Left forelimb (tissue), 1 donor: ENCODE data around the gene MMP28.

ENCODE experiments used
- DNase-seq: peaks from one replicate; pipeline ENCODE4 v3.0.0-alpha.2; 2018; ENCODE audit warnings: low spot score

The MMP28 gene

DNA sequence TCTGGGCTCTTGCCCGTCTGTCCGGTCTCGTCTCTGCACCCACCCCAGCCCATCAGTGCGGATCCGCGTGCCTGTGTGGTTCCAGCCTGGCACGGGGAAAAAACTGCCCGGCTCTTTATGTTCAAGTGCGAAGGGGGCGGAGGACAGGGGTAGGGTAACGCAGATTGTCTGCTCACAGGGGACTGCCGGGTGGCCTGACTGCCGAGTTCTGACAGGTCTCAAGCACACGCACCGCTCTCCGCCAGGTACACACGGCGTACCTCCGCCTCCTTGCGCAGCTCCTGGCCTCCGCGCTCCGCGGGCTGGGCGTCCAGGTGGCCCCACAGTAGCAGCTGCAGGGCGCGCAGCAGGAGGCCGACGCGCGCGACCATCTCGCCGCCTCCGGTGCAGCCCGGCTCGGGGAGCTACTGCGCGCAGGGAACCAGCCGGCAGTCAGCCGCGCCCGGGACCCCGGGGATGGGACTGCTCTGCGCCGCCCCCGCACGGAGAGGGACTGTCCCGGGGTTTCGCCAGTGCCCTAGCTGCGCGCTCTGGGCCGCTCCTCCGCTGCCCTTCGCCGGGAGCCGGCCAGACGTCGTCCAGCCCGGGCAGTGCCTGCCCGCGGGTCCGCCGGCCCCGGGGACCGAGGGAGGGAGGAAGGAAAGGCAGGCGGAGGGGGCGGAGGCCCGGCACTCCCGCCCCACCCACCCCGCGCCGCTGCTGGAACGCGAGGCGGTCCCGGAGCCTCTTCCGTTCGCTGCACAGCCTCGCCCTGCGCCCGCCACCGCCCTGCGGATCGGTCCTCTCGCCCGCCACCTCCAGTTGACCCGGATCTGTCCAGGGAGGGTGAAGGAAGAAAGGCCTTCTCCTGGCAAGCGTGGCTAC is at the start of gene MMP28:
Gene MMP28, minus strand, starts transcription at position 635 of the 864 bp plus-strand sequence. Its CDS starts 264 bp downstream, at position 371.
- no peak for DNase-seq

- no peak for DNase-seq
These were observed 49.1 kb upstream of the MMP28 start for GRCh38 chr17:35844547-35844946.

- no peak for DNase-seq
These were observed 48.3 kb upstream of the MMP28 start for GRCh38 chr17:35843698-35844097.

- DNase-seq: no peak
These were observed 46.8 kb upstream of the MMP28 start for GRCh38 chr17:35842239-35842638.

- no peak for DNase-seq
These were observed 46.1 kb upstream of the MMP28 start for GRCh38 chr17:35841505-35841904.

DNA sequence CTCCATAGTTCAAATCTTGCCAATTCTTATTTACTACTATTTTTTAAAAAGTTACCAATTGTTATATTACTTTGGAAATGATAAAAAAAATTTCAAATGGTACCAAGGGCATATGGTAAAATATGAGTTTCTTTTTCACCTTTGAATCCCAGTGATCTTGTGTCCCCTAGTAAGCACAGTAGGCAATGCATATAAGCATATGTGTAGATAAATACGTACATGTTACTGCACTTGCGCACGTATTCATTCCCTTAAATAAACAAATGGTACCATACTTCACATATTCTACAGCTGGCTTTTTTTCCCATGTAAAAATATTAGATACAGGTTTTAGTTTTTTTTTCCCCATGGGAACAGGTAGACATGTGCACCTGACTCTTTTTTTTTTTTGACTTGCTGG is 45.7 kb upstream of the MMP28 start:
- no peak for DNase-seq

DNA sequence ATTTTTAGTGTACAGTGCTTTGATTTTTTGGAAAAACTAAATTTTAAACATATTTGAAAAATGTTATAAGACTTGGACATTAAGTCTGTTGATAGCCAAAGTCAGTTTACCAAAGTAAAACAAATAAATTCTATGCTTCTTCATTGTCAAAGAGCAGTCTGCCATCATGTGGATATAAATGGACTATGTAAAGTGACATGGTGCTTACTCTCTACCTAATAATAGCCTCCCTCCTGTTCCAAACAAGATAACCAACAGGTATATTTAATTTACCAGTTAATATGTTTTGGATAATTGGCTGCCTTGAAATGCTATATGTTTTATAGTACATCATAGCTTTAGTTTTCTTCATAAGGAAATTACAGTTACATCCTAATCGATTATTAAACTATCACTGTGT is 29.8 kb upstream of the MMP28 start:
- DNase-seq: no peak

DNA sequence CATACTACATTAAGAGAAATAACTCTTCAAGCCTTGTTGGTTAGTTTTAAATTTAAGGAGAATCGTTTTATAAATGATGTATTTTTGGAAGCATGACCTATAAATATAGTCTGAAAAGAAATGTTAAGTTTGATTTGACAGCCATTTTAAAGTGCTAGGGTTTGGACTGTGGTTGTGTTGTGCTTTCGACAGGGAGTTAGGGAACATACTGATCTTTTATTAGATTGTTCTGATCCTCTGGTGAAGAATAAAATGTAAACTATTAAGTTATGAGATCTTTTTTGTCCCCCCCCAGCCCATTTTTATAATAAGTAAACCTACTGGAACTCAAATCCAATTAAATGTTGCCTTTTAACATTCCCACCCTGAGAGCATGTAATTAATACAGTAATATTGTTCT is 25.9 kb upstream of the MMP28 start:
- DNase-seq: no peak

DNA sequence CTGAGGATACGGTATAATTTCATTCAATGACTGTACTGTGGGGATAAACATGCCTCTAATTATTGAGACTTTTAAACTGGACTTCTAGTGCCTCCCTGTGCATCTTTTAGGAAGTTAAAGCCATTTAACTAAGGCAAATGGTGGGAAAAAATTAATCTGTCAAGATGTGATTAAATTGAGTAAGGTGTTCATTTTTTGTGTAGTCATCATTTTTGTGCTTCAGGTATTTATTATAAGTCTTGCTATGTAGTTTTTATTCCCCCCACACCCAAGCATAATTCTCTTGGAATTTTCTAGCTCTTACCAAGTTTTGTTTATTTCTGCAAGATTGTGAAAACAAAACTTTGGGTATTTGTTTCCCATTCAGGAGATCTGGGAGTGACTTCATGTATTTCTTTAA is 24.0 kb upstream of the MMP28 start:
- DNase-seq: no peak

- no peak for DNase-seq
These were observed 21.8 kb upstream of the MMP28 start for GRCh38 chr17:35817196-35817595.

GRCh38 chr17:35816723-35817122 is 21.3 kb upstream of the MMP28 start:
- DNase-seq: no peak

- DNase-seq: no peak
These were observed 17.0 kb upstream of the MMP28 start for GRCh38 chr17:35812456-35812855.

GRCh38 chr17:35811759-35812158 is 16.3 kb upstream of the MMP28 start:
- DNase-seq: no peak

DNA sequence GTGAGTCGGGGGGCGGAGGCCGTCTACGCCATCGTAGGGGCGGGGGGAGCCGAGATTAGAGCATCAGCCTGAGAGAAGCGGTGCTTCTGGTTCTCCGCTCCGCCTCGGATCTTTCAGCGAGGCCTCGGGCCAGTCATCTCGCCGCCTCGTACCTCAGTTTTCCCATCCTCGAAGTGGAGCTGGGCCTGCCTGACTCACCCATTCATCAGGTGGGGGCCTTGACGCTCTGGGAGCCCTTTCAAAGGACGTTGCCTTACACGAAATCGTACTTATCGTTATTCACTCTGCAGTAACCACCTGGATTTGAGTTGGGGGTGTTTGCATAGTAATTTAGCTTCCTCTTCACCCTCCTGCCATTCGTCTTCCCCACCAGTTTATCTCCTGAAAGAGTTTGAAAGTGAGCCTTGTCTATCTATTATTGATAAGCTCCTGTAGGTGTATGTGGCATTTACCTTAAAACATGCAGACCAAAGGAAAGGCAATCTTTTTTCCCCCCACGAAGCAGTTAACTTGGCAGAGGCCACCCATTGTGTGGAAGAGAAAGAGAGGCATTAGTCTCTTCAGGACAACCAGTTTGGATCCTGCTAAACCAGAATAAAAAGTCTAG is 14.5 kb upstream of the MMP28 start:
- no peak for DNase-seq

DNA sequence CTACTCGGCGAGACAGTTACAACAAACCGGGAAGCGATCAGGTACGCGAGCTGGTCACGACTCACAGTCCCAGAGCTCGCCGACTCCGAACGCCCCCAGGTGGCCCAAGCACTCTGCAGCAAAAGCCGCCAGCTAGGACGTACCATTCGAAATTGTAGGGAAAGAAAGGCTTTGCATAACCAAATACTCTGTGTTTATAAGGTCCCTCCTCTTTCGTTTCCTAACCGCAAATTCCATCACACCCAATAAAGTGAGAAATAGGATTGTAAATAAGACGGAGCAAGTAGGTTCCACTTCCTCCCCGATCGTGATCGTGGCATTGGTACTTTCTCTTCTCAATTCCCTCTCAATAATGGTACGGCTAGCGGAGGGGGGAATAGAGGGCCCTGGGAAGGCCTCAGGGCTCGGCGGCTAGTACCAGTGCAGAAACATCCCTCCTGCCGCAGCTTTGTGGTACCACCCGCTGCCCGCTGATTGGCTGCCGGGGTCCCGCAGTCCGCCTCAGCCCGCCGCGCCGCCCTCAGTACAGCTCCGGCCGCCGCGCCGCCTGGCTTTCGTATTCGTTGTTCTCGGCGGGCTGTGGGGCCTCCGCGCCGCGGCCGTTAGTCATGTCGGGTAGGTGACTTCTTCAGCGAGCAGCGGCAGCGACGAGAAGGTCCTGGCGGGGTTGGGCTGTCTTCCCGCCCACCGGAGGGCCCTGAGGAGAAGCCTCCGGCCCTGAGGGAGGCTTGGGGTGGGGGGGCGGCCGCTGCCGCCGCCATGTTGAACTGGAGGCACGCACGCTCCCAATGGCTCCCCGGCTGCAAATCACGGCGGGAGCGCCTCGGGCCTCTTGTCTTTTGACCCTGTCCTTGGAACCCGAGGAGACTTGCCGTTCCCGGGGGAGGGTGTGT is 13.8 kb upstream of the MMP28 start, which contains the start of gene TAF15:
Gene TAF15, plus strand, starts transcription at position 523 of the 893 bp plus-strand sequence. Its CDS starts 86 bp downstream, at position 609.
- DNase-seq: peak; percentile 96

DNA sequence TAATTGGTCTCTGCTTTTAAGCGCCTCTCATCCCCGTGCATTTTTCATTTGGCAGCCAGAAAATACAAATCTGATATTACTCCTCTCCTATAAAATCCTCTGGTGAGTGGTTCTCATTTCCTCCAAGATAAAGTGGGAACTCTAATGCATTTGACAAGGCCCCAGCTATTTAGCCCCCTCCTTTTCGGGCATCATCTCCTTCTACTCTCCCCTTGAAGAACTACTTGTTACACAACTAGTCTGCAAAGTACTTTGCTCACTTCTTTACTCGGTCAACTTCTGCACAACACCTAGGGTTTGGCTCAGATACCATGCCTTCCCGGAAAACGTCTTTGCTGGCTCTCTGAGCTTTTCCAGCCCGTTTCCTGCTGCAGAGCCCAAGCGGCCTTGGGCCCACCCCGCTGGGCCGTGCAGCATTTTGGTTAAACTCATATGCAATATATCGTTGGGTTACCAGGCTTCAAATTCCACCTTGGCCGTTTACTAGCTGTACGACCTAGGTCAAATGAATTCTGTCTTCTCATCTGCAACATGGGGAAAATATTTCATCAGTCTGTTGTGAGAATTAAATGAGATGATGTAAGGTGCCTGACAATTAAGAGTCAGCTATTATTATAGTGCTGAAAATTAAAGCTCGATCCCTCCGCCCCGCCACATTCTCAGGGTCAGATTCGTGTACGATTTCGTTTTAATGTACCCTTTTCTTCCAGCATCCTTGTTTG is 13.0 kb upstream of the MMP28 start:
- no peak for DNase-seq

- no peak for DNase-seq
These were observed 12.1 kb upstream of the MMP28 start for GRCh38 chr17:35807371-35808144.

- DNase-seq: no peak
These were observed 9.3 kb upstream of the MMP28 start for GRCh38 chr17:35804658-35805192.

GRCh38 chr17:35801583-35802224 is 6.3 kb upstream of the MMP28 start:
- no peak for DNase-seq

GRCh38 chr17:35799942-35800341 is 4.5 kb upstream of the MMP28 start:
- DNase-seq: peak; percentile 81
